Smooth muscle cell (in vitro differentiated cells): ENCODE data around the gene KCNJ6. TPM values are rescaled to one million over a fixed set of nuclear protein-coding genes. Genes with fewer than 3 reads are reported as not detected.

Experiments used
- DNase-seq: peaks from one replicate; lab custom pipeline; 2025; ENCODE audit not compliant: unreplicated experiment; lab: John Stamatoyannopoulos, UW
- H2AFZ ChIP-seq: fragments of 200-600 bp; sonication (generic); 2 replicates; pipeline ENCODE4 v1.6.0; 2016; ENCODE audit warnings: antibody characterized with exemption, low read depth, mild to moderate bottlenecking
- H3F3A ChIP-seq: fragments of 200-600 bp; sonication (generic); 2 replicates; pipeline ENCODE4 v1.6.0; 2017; ENCODE audit warnings: antibody characterized with exemption, low read depth
- H3K27ac ChIP-seq: fragments of 200-600 bp; sonication (generic); 2 replicates; pipeline ENCODE4 v1.5.1; 2016; ENCODE audit warnings: low read depth, mild to moderate bottlenecking
- H3K27me3 ChIP-seq: fragments of 200-600 bp; sonication (generic); 2 replicates; pipeline ENCODE4 v1.6.1; 2016; ENCODE audit warnings: low read depth, mild to moderate bottlenecking
- H3K36me3 ChIP-seq: fragments of 200-600 bp; sonication (generic); 2 replicates; pipeline ENCODE4 v1.5.1; 2016; ENCODE audit warnings: low read depth
- H3K4me1 ChIP-seq: fragments of 200-600 bp; sonication (generic); 2 replicates; pipeline ENCODE4 v1.5.1; 2016; ENCODE audit warnings: low read depth
- H3K4me2 ChIP-seq: fragments of 200-600 bp; sonication (generic); 2 replicates; pipeline ENCODE4 v1.6.0; 2016; ENCODE audit warnings: mild to moderate bottlenecking
- H3K4me3 ChIP-seq: fragments of 200-600 bp; sonication (generic); 2 replicates; pipeline ENCODE4 v1.5.1; 2016; ENCODE audit warnings: mild to moderate bottlenecking
- H3K79me2 ChIP-seq: fragments of 200-600 bp; sonication (generic); 2 replicates; pipeline ENCODE4 v1.6.0; 2016; ENCODE audit warnings: low read depth, mild to moderate bottlenecking
- H3K9ac ChIP-seq: fragments of 200-600 bp; sonication (generic); 2 replicates; pipeline ENCODE4 v1.6.0; 2016; ENCODE audit warnings: low read depth
- H3K9me3 ChIP-seq: fragments of 200-600 bp; sonication (generic); replicated peaks from 2 replicates; pipeline ENCODE4 v1.5.1; 2016; ENCODE audit warnings: low read depth
- H4K20me1 ChIP-seq: fragments of 200-600 bp; sonication (generic); 2 replicates; pipeline ENCODE4 v1.6.0; 2016; ENCODE audit warnings: low read depth
- CTCF ChIP-seq: fragments of 200-600 bp; sonication (generic); IDR thresholded peaks from 2 replicates; pipeline ENCODE4 v1.5.1; 2017; ENCODE audit warnings: borderline replicate concordance, mild to moderate bottlenecking, antibody characterized with exemption; ENCODE audit not compliant: insufficient read depth, poor library complexity, severe bottlenecking
- WGBS: methylation state at CpG from one replicate; pipeline ENCODE4 v1.1.7; 2016; ENCODE audit warnings: low lambda C conversion rate; 5-methylcytosine and 5-hydroxymethylcytosine counted together
- polyA plus RNA-seq: library from polyadenylated mRNA; unstranded; fragments of >200 nt; fragmentation: Nextera tagmentation; extraction: Ambion mirVana; gene quantifications from 2 replicates; pipeline ENCODE4 v1.2.1, GENCODE V29; 2016
- total RNA-seq: library from RNA; depleted of rRNA; stranded (reverse); fragments of >200 nt; gene quantifications from 2 replicates; pipeline ENCODE4 v1.2.3, GENCODE V29; 2014

Gene KCNJ6
- total and polyA plus RNA-seq, 2 experiments from 2014 or later, result 0.15 to 0.27 TPM

- Histone ChIP-seq H3K27me3 (no peaks in the 10 kb centered on the region), H3K9ac (no peak overlapping the region), H2AFZ (no peak overlapping the region), H4K20me1 (no peaks in the 10 kb centered on the region), H3K9me3 (no peaks in the 10 kb centered on the region), H3K4me3 (no peak overlapping the region), H3K4me2 (no peak overlapping the region), H3F3A (no peaks in the 10 kb centered on the region), H3K79me2 (no peaks in the 10 kb centered on the region), H3K36me3 (no peaks in the 10 kb centered on the region), H3K27ac (no peak overlapping the region), H3K4me1 (peaks cover 3% of the 10 kb centered on the region)
- WGBS, result 99% methylated on average over 5 of the region's 5 CpGs
- TF ChIP-seq CTCF, result no peak
- DNase-seq, result no peak
Observed at GRCh38 chr21:37684115-37684493, 232.2 kb downstream of the KCNJ6 start.

GRCh38 chr21:37683396-37684114, 232.7 kb downstream of the KCNJ6 start:
- no peak for DNase-seq
- no peaks in the 10 kb centered on the region for H3F3A ChIP-seq
- no peak overlapping the region for H3K27ac ChIP-seq
- no peaks in the 10 kb centered on the region for H3K27me3 ChIP-seq
- no peak for TF ChIP-seq CTCF
- no peaks in the 10 kb centered on the region for H3K36me3 ChIP-seq
- 54% methylated on average over 8 of the region's 8 CpGs for WGBS
- no peak overlapping the region for H2AFZ ChIP-seq
- H3K79me2 ChIP-seq, result no peaks in the 10 kb centered on the region
- H4K20me1 ChIP-seq, result no peaks in the 10 kb centered on the region
- H3K4me3 ChIP-seq, result no peak overlapping the region
- H3K9ac ChIP-seq, result no peak overlapping the region
- H3K4me2 ChIP-seq, result no peak overlapping the region
- H3K9me3 ChIP-seq, result no peaks in the 10 kb centered on the region
- H3K4me1 ChIP-seq, result peaks cover 3% of the 10 kb centered on the region

GRCh38 chr21:37682966-37683365, 233.3 kb downstream of the KCNJ6 start:
- Histone ChIP-seq H3K27ac (no peak overlapping the region), H3K4me1 (peaks cover 3% of the 10 kb centered on the region), H3K79me2 (no peaks in the 10 kb centered on the region), H3K9me3 (no peaks in the 10 kb centered on the region), H3F3A (no peaks in the 10 kb centered on the region), H4K20me1 (no peaks in the 10 kb centered on the region), H3K4me3 (no peak overlapping the region), H3K27me3 (no peaks in the 10 kb centered on the region), H3K36me3 (no peaks in the 10 kb centered on the region), H3K4me2 (no peak overlapping the region), H2AFZ (no peak overlapping the region), H3K9ac (no peak overlapping the region)
- no peak for DNase-seq
- TF ChIP-seq CTCF, result no peak
- WGBS, result 82% methylated on average over 6 of the region's 6 CpGs

- Histone ChIP-seq H3K4me1 (no peaks in the 10 kb centered on the region), H3K9me3 (no peaks in the 10 kb centered on the region), H4K20me1 (no peaks in the 10 kb centered on the region), H3K4me3 (no peak overlapping the region), H3K79me2 (no peaks in the 10 kb centered on the region), H3K27me3 (no peaks in the 10 kb centered on the region), H2AFZ (no peak overlapping the region), H3K27ac (no peak overlapping the region), H3K4me2 (no peak overlapping the region), H3K9ac (no peak overlapping the region), H3F3A (no peaks in the 10 kb centered on the region), H3K36me3 (no peaks in the 10 kb centered on the region)
- WGBS, result 94% methylated on average over 4 of the region's 4 CpGs
- no peak for DNase-seq
- TF ChIP-seq CTCF, result no peak
Observed at GRCh38 chr21:37677006-37677405, 239.3 kb downstream of the KCNJ6 start.
